ENCODE data around the gene SPRY1.

SPRY1 gene

DNA sequence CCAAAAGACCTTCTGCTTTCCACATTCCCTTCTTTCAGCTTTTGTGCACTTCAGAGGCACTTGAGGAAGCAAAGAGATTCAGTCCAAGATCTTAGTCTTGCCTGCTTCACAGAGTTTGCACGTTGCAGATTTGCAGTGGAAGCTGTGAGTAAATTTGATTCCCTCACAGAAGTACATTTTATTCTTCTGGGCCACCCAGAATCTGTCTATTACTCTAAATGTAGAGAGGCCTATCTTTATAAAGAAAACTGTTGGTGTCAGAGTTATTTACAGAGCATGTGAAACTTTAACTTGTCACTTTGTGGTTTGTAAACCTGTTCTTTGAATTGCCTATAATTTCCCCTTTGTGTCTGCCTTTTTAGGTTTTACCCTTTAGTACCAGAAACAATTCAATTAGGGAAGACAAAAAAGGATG lies 15.5 kb downstream of the SPRY1 start:
- DNase-seq, result no peak

DNA sequence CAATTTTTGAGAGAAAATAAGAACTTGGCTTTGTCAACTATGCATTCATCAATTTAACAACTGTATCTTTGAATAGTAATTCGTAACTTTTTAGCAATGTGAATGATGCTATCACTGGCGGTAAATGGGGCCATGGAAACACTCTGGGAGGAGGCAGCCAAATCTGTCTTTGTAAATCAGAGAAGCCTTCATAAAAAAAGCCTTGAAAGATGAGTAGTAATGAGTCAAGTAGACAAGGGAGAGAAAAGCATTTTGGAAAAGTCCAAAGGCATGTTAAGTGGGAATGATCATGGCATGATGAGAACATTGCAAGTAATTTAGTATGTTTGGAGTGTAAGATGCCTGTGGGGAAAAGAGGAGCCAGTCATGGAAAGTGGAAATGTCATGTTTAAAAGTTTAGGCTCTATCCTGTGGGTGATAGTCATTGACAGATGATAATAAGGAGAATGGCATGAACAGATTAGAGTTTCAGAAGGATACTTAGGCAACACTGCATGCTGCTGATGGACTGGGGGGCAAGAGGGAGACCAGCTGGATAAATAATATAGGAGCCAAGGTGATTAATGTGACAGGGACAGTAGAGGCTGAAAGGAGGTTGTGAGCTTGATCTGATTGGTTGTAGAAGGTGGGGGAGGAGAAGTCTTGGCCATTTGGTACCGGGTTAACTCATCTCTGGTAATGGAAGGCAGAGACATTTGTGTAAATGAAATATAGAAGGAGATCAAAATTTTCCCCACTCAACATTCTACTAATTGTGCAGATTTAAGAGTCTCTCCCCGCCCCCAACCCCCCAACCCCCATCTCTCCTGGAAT lies 16.3 kb downstream of the SPRY1 start:
- no peak for DNase-seq

DNA sequence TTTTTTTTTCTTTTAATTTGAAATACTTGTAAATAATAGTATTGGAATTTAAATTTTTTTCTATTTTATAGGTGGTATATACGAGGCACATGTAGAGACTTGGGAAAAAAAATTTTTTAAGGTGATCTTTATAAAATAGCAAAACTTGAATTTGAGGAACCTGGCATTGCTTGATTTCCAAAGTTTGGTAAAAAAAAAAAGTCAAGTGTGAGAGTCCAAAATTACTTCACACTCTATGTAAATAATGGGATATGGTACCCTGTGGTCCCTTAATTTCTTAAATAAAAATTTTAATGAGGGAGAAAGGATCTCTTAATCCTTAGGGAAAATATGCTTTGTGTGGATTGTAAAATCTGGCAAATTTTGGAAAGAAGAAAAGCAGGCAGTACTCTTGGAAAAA lies 19.0 kb downstream of the SPRY1 start:
- no peak for DNase-seq

DNA sequence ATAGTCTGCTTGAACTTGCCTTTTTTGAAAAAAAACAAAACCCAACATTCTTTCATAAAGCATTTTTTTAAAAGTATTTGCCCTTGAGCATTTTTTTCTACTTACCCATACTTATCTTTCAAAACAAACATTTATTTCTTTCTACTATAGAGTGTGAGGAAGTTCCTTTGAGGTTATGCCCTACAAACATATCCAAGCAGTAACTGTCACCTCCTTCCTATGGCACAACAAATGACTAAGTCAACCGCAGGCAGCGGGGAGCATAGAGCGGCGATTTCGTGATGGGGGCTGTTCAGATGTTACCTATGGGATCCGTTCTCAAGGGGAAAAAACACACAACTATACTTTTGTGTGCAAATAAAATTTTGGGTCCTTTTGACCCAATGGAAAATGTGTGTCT lies 19.4 kb downstream of the SPRY1 start:
- no peak for DNase-seq

DNA sequence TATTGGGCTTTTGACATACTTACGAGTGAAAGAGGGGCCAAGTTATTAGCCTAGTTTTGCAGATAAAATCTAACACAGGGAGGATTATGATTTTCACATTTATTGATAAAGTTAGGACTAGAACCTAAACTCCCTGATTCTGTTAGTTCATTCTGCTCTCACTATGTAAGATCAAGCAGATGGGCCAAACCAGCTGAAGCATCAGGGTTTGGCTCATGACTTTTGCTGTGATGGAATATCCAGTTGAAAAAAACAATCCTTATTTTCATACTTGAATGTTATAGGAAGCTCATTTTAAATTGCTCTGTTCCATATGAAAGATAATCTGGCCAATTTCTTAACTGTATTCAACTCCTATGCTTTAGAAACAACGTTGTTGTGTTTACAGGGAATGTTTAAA lies 21.2 kb downstream of the SPRY1 start:
- no peak for DNase-seq

DNA sequence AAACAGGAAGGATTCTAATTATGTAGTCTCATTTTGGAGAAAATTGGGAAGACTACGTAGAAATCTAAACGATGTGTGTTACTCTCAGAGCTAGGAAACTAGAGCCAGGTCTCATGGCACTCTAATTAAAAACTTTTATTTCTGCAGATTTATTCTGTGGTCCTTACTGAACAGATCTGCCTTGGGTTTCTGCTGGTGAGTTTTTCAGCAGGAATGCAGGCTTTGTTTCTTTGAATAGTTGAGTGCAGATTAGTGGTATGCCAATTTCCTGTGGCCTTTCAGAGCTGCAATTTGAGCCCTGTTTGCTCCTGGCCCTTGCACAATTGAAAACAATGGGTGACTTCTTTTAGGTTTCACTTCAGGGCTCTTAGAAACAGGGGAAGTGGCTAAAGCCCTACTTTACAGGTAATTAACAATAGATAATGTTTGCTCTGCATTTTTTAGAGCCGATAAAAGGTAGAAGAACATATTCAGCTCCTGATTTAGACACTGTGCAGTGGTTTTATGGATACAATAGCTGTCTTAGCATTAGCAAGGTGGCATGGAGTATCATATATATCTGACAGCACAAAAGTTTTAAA lies 21.8 kb downstream of the SPRY1 start:
- peak; percentile 52 for DNase-seq

DNA sequence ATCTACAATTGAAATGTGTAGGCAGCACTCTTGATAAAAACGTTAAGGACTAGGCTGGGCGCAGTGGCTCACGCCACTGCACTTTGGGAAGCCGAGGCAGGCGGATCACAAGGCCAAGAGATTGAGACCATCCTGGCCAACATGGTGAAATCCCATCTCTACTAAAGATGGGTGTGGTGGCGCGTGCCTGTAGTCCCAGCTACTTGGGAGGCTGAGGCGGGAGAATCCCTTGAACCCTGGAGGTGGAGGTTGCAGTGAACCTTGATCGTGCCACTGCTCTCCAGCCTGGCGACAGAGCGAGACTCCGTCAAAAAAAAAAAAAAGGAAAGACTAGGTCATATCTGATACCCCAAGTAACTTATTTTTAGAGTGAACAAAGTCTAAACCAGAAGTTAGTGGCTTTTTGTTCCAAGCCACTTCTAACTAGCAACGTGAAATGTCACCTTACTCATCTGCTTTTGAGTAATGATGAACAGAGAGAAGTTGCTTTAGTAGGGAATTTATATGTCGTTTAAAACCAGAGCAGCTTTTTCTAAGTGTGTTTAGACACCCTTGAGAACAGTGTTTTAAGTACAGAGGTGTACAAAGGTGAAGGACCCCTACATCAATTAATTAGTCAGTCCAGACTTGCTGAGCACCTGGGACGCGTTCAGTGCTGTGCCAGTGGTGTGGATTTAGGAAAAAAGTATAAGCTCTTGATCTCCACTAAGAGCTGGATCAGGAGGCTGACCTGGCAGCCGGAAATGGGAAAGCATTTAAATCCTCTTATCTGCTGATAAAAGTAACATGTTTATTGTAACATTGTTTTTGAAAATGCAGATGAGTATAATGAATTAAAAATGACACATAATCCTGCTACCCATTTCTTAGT lies 23.5 kb downstream of the SPRY1 start:
- no peak for DNase-seq

DNA sequence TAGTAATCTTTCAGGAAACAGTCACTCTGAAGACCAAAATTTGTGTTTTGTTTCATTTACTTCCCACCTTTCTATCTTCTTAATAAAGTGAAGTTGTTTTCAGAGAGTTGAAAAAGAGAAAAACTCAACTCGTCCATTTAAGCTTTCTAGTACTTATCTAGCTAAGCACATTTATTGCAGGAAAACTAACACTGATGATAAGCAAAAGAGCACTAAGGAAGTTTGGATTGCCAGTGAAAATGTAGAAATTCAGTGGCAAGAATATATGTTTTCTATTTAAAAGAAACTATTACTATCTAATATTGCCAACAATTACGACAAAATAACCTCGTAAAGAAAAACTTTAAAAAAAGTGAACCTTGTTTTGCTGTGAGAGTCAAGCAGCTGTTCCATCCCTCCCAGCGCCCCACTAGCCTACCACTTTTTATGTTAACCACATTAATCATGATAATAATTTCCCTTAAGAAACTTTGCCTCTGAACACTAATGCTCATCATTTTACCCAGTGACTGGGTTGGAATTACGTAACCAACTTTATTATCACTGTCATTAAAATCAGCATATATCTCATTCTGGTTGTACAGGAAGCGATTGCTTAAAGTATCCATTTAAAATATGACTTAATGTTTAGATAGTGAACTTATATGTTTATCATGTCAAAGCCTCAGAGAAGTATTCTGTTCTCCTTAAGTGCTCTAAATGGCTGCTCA lies 24.8 kb downstream of the SPRY1 start:
- DNase-seq, result no peak

DNA sequence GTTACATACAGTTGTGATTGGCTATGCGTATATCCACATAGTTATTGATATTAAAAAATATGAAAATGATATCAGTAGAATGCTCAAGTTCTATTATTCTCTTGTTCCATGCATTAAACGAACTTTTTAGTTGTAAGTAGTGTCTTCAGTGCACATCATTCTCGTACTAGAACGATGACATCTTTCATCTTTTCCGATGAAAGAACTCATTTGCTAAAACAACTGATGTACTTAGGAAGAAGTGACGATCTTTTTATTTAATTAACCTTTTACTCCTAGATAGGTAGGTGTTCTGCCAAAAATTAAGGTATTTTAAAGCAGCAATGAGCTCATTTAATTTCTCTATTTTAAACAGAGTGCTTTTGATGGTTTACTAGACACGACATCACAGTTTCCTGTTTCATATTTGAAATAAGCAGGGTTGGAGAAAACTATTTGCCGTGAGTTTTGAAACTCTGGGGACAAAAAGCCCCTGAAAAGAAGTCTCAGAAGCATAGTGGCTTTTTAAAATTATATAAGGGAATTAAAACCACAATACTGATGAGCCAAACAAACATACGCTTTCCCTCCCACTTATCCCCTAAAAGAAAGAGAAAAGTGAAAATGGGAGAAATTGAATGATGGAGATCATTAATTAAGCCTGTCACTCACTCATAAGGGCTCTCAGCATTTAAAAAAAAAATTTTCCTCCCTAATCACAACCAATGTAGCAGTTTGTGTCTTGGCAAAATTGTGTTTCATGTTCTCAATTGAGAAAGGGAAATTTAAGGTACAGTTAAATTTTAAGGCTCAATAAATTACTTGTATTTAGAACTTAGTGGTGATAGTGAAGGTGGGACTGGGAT lies 25.6 kb downstream of the SPRY1 start:
- DNase-seq, result no peak

DNA sequence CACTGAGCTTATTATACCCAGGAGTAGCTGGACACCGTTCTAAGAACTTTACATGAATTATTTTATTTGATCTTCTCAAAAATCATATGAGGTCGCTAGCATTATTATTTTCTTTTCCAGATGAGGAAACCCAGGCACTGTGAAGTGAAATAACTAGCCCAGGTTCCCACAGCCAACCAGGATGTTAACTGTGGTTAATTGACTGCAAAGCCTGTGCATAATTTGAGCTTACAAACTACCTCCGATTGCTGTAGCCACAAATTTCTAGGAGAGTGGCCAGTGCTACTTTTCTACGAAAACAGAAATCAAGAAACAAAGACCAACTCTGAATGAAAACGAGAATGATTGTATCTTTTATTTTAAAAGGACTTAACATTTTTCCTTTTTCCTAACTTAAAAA lies 27.2 kb downstream of the SPRY1 start:
- no peak for DNase-seq

DNA sequence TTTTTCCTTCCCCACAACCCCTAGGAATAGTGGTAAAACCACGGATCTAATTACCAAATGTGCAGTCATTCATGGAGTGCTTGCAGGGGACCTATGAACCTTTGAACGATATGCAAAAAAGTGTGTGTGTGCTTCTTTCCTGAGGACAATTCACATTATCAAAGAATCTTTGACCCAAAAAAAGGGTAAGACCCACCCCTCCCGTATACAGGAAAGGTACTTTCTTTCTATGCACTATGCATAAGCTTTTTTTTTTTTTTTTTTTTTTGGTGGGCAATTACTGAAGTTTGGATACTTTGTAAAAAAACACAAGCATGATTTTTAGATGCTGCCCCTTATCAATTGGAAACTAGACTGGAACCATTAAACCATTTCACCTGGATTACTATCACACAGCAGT lies 31.4 kb downstream of the SPRY1 start:
- DNase-seq, result no peak

DNA sequence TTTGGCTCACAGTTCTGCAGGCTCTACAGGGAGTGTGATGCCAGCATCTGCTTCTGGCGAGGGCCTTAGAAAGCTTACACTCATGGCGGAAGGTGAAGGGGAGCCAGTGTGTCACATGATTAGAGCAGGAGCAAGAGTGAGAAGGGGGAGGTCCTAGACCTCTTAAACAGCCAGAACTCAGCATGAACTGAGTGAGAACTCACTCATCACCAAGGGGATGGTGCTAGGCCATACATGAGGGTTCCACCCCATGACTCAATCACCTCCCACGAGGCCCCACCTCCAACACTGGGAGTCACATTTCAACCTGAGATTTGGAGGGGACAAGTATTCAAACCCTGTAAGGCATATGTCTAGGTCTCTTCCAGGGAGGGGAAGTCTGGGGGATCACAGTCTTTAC lies 33.4 kb downstream of the SPRY1 start:
- DNase-seq, result no peak

DNA sequence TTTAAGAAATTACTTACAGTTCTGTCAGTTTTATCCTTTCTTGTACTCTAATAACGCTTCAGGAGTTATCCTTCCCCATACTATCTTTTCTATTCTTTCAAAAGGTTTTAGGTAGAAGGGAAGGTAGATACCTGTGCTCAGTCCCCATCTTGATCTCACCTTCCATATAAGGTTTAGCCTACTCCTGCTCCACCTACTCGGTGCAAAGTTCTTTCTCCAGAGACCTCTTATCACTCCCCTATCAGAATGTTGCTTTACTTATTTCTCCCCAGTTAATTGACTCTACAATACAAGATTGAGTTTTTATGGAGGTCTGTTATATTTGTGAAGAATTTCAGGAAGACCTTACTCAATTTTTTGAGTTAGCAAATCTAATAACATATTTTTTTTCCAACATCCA lies 33.9 kb downstream of the SPRY1 start:
- no peak for DNase-seq

DNA sequence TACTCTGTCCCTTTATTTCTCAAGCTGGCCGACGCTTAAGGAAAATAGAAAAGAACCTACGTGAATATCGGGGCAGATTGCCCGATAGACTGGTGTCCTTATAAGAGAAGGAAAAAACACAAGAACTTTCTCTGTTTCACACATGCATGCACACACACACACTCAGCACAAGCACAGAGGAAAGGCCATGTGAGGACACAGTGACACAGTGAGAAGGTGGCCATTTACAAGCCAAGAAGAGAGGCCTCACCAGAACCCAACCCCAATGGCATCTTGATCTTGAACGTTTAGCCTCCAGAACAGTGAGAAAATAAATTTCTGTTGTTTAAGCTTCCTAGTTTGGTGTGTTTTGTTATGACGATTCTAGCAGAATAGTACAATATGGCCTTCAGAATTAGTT lies 37.0 kb downstream of the SPRY1 start:
- no peak for DNase-seq

DNA sequence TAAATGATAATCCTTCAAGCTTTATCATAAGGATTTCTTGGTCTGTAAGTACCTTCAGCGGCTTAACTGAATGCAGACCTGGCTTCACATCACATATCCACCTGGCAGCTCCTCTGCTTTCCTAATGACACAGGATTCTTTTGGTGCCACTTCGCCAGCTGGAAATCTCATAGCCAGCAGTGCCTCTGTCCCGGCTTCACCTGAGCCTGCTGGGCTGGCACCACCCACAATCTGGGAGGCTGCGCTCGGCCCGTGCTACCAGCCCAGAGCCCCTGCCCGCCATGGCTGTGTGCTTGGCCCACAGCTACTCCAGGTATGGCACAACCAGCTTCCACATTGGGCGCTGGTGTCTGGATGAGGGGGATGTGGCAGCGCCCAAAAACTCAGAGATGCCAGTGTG lies 37.4 kb downstream of the SPRY1 start:
- no peak for DNase-seq

DNA sequence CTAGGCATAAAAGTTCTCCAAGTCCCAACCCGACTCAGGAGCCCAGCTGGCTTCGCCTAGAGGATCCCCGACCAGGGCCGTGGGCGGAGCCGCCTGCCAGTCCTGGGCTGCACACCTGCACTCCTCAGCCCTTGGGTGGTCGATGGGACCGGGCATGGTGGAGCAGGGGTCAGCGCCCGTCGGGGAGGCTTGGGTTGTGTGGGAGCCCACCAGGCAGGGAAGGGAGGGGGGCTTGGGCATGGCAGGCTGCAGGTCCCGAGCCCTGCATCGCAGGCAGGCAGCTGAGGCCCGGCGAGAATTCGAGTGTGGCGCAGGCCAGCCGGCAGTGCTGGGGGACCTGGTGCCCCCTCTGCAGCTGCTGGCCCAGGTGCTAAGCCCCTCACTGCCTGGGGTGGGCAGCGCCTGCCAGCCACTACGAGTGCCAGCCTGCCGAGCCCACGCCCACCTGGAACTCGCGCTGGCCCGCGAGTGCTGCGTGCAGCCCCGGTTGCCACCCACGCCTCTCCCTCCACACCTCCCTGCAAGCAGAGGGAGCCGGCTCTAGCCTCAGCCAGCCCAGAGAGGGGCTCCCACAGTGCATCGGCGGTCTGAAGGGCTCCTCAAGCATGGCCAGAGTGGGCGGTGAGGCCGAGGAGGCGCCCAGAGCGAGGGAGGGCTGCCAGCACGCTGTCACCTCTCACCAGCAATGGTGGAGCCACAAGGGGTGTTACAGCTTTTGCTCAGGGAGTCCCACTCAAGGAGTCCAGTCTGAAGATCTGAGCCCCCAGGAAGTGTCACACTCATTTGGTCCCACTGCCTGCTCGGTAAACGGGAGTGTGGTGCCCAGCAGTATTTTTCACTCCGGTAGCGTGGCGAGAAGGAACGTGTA lies 38.9 kb downstream of the SPRY1 start:
- no peak for DNase-seq

DNA sequence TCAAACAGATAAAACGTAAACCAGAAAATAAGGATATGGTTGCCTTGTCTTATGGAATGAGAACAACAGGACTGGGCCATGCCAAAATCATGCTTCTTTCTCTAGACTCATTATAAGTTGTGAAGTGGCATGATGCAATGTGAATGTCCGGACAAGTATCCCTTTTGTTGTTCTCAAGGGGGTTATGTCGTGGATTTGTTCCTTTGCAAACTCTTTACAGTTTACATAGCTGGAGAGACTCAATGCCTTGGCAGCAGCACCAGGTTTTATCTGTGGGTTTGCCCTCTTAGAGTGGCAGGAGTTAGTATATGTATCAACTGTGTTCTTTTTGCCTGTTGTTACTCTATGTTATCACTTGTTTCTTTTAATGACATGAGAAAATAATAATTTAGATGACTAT lies 41.4 kb downstream of the SPRY1 start:
- DNase-seq, result no peak

DNA sequence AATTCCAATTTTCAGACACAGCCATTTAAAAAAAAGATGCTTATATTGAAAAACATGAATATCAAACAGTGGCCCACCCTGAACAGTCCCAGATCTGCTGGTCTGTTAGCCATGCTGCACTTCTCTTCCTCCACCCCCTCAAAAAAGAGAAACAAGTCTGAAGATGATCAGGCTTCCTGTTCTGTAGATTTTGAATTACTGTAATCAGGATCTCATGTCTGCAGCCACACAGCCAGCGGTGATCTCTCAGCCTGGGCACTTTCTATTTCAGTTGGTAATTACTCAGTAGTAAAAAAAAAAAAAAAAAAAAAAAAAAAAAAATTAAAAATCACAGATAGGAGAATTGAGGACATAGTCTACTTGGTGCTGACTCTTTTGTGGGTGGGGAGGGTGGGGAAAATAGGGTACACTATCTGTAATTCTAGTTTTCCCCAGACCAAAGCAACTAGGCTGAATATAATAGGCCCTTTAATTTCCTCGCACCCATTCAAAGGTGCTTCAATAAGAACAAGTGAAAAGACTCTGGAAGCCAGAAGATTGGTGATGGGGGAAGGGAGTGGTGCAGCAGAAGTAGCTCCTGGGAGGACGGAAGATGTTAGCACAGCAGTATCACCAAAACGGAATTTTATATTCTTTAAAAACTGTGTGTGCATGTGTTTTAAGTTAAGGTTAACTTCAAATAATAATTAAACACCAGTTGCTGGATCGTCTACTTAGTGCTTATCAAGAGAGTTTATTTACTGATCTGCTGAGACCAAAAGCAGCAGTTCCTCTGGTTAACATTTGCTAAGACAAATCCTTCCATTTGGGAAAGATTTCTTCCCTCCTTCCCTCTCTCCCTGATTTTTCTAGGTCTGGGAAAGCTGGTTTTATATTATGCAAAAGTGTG lies 47.0 kb downstream of the SPRY1 start:
- DNase-seq, result no peak

DNA sequence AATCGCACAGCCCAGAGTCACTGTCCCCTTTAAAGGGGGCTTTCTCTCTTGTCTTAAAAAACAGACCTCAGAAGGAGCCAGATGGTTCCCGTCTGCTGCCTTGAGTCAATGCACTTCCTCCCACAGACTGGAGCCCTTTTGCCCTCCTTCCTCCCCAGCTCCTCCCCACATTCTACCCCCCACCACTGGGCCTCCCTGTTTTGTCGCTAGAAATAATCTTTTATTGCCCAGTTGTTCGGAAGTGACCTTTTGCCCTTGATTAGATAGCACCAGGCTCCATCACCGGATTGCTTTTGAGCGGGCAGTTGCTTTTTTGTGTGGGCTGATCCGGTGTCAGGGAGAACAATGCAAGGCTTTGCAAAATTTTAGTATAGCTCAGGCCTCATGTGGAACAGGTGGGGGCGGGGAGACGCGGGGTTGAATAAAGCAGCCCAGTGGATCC lies 47.7 kb downstream of the SPRY1 start:
- no peak for DNase-seq

DNA sequence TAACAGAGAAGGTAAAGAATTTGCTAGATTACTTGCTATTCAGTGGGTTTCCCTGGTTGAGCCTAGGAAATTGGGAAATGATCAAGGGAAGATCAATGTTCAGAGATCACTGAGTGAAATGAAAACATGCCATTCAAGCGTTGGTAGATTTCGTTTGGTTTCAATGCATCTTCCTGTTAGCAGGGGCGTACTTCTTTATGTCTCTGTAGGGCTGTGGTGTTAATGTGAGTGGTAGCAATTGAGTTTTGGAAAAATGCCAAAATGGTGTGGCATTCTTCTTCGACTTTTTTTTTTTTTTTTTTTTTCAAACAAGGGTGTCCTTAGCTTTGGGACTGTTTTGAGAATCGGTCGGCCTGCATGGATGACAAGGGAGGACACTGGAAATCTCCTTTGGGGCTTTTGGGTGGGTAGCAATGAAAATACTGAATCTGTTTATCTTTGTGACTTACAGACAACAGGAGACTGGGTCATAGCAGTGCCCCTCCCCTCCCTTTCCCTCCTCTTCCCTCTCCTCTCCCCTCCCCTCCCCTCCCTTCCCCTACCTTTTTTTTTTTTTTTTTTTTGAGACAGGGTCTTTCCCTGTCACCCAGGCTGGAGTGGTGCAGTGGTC lies 50.4 kb downstream of the SPRY1 start:
- no peak for DNase-seq

Data from NCI-H774 (cell line).